Fibroblast of lung (primary cell): ENCODE results near the gene NAA80. TPM values are rescaled to one million over a fixed set of nuclear protein-coding genes. Genes with fewer than 3 reads are reported as not detected.

ENCODE experiments used
- DNase-seq, 2 donors: peaks; one replicate each; pipeline versions ENCODE4 v3.0.0 to v3.0.0-alpha.2; 2010; ENCODE audit warnings: low read depth in 2 of 2
- H2AFZ ChIP-seq: 2 replicates; pipeline ENCODE4 v1.5.1; 2012; ENCODE audit warnings: low read length, control low read depth, inconsistent platforms
- H3K27ac ChIP-seq: 2 replicates; pipeline ENCODE4 v1.5.1; 2011; ENCODE audit warnings: low read length, control low read depth; ENCODE audit not compliant: insufficient read depth
- H3K27me3 ChIP-seq: 2 replicates; pipeline ENCODE4 v1.5.1; 2011; ENCODE audit warnings: mild to moderate bottlenecking, low read length; ENCODE audit not compliant: control insufficient read depth, insufficient read depth
- H3K36me3 ChIP-seq: 2 replicates; pipeline ENCODE4 v1.5.1; 2011; ENCODE audit warnings: low read length; ENCODE audit not compliant: control insufficient read depth, insufficient read depth
- H3K4me1 ChIP-seq: 2 replicates; pipeline ENCODE4 v1.5.1; 2011; ENCODE audit warnings: low read length; ENCODE audit not compliant: control insufficient read depth, insufficient read depth; ENCODE audit errors: extremely low read depth
- H3K4me2 ChIP-seq: 2 replicates; pipeline ENCODE4 v1.5.1; 2011; ENCODE audit warnings: low read length, control low read depth; ENCODE audit not compliant: insufficient read depth; ENCODE audit errors: extremely low read depth
- H3K4me3 ChIP-seq, 4 experiments: fragments of 200-600 bp in 1 of 4; sonication (generic) in 1 of 4; replicated peaks in 1 of 4; 2 replicates each; pipeline ENCODE4 v1.5.1; 2011 to 2016; ENCODE audit warnings: low read length in 4 of 4, low read depth in 3 of 4, mild to moderate bottlenecking in 3 of 4, control low read depth in 2 of 4, inconsistent platforms in 1 of 4, mixed read lengths in 1 of 4; ENCODE audit not compliant: insufficient read depth in 1 of 4; ENCODE audit errors: control extremely low read depth in 1 of 4
- H3K79me2 ChIP-seq: 2 replicates; pipeline ENCODE4 v1.5.1; 2012; ENCODE audit warnings: mild to moderate bottlenecking, low read length, inconsistent platforms; ENCODE audit not compliant: control insufficient read depth, insufficient read depth
- H3K9ac ChIP-seq: 2 replicates; pipeline ENCODE4 v1.5.1; 2011; ENCODE audit warnings: mild to moderate bottlenecking, low read length, control low read depth; ENCODE audit not compliant: insufficient read depth
- H3K9me3 ChIP-seq: 2 replicates; pipeline ENCODE4 v1.5.1; 2012; ENCODE audit warnings: low read depth, low read length; ENCODE audit not compliant: control insufficient read depth, insufficient read depth
- H4K20me1 ChIP-seq: 2 replicates; pipeline ENCODE4 v1.5.1; 2011; ENCODE audit warnings: low read length; ENCODE audit not compliant: control insufficient read depth, insufficient read depth; ENCODE audit errors: extremely low read depth
- EZH2 ChIP-seq: IDR thresholded peaks from 2 replicates; pipeline ENCODE4 v1.5.1; 2012; ENCODE audit warnings: low read length, control low read depth, mild to moderate bottlenecking; ENCODE audit errors: missing control alignments
- polyA plus RNA-seq, 2 donors: library from polyadenylated mRNA; depleted of rRNA in 1 of 2; stranded (reverse) in 1 of 2; unstranded in 1 of 2; fragments of >200 nt; gene quantifications; 2 replicates each; pipeline ENCODE4 v1.2.1, GENCODE V29; 2011 to 2012; ENCODE audit warnings: missing spikeins in 1 of 2
- total RNA-seq: library from RNA; depleted of rRNA; stranded (reverse); fragments of >200 nt; gene quantifications from 2 replicates; pipeline ENCODE4 v1.2.1, GENCODE V29; 2014
- TF ChIP-seq, protein P1 (sequence below), 2 donors: IDR thresholded peaks in 1 of 2; conservative IDR thresholded peaks in 1 of 2; 1 replicate in 1 of 2; 2 replicates in 1 of 2; pipeline ENCODE4 v1.5.1; 2011 to 2012; ENCODE audit warnings: low read length in 2 of 2, control low read depth in 1 of 2, inconsistent platforms in 1 of 2, low read depth in 1 of 2, mild to moderate bottlenecking in 1 of 2

The NAA80 gene
- total and polyA plus RNA-seq, 2 donors (not counting 1 experiment from before 2014, with no cell fraction given), result 3.1 to 3.8 TPM

DNA sequence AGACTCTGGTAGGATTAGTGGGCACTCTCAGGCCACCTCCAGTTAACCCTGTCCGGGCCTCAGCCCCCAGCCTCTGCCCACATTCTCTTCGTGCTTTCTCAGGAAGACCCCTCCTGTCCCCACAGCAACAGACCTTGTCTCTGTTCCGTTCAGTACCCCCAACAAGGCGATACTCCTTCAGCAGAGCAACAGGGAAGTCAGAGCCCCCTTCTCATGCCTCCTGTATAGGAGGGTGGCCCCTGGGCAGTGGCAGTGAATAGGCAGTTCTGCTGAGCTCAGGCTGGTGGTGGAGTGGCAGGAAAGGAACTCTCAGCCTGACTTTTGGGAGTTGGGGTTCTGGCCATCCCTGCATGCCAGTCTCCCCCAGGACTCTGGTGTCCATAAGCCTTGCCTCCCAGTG, 29.7 kb downstream of the NAA80 start:
- H3K4me1 ChIP-seq, result peaks cover 57% of the 10 kb centered on the region
- peak overlapping the region; percentile 14 for H3K27ac ChIP-seq

DNA sequence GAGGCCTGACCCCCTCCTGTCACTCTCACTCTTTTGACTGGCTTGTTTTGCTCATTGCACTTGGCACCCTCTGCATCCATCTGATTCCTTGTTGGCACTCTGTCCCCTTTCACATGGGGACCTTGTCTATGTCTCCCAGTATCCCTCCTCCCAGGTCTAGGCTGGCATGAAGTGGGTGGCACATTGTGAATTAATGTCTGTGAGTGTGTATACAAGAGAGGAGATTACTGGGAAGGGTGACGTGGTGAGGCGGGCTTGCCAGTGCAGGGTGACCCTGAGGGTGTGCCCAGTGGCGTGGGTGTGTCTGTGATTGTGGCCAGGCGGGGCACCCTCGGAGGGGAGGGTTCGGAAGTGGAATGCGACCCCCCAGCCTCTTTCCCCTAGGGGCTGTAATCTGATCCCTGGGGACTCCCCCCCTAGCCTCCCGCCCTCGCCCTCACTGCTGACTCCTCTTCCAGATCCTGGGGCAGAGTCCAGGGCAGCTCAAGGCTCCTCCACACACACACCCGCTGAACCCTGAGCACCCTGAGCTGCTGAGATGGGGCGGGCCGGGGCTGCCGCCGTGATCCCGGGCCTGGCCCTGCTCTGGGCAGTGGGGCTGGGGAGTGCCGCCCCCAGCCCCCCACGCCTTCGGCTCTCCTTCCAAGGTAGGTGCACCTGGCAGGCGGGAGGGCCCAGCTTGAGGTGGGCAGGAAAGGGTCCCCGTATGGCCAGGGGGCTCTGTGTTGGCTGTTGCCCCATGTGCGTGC, 30.3 kb downstream of the NAA80 start, which contains the start of gene SEMA3B:
TSS of gene SEMA3B (plus strand) at position 445 of the 749 bp plus-strand sequence. CDS start at position 539, 94 bp downstream.
- Histone ChIP-seq H3K9me3 (no peaks in the 10 kb centered on the region), H3K4me2 (peak within 1 kb of the TSS; percentile 88), H3K36me3 (no peaks in the 10 kb centered on the region), H3K27me3 (no peaks in the 10 kb centered on the region), H3K79me2 (no peaks in the 10 kb centered on the region), H3K4me3 (peak within 1 kb of the TSS; percentile 46 to 64 (median 55)), H3K9ac (no peak within 1 kb of the TSS), H2AFZ (no peak within 1 kb of the TSS), H3K4me1 (peaks cover 63% of the 10 kb centered on the region), H4K20me1 (no peaks in the 10 kb centered on the region), H3K27ac (peak within 1 kb of the TSS; percentile 14)
- TF ChIP-seq EZH2, result no peak
- TF ChIP-seq, protein P1, sequence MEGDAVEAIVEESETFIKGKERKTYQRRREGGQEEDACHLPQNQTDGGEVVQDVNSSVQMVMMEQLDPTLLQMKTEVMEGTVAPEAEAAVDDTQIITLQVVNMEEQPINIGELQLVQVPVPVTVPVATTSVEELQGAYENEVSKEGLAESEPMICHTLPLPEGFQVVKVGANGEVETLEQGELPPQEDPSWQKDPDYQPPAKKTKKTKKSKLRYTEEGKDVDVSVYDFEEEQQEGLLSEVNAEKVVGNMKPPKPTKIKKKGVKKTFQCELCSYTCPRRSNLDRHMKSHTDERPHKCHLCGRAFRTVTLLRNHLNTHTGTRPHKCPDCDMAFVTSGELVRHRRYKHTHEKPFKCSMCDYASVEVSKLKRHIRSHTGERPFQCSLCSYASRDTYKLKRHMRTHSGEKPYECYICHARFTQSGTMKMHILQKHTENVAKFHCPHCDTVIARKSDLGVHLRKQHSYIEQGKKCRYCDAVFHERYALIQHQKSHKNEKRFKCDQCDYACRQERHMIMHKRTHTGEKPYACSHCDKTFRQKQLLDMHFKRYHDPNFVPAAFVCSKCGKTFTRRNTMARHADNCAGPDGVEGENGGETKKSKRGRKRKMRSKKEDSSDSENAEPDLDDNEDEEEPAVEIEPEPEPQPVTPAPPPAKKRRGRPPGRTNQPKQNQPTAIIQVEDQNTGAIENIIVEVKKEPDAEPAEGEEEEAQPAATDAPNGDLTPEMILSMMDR (conservative IDR thresholded peaks at IDR 0.05 in 1 of 2, IDR thresholded peaks at IDR 0.05 in 1 of 2; ENCODE audit: low read depth in 1 of 2, low read length in 2 of 2), result no peak
- peak; percentile 29 to 71 for DNase-seq

More for the DNA sequence above, 29.7 kb downstream of the NAA80 start:
- H3K4me3 ChIP-seq, result peak overlapping the region; percentile 29 to 64 (median 46)
- H3K9me3 ChIP-seq, result no peaks in the 10 kb centered on the region
- no peaks in the 10 kb centered on the region for H4K20me1 ChIP-seq
- H3K27me3 ChIP-seq, result no peaks in the 10 kb centered on the region
- no peak for DNase-seq
- H2AFZ ChIP-seq, result no peak overlapping the region
- H3K36me3 ChIP-seq, result no peaks in the 10 kb centered on the region
- TF ChIP-seq EZH2, result no peak
- TF ChIP-seq, protein P1 (conservative IDR thresholded peaks at IDR 0.05 in 1 of 2, IDR thresholded peaks at IDR 0.05 in 1 of 2; ENCODE audit: low read depth in 1 of 2, low read length in 2 of 2), result no peak
- H3K4me2 ChIP-seq, result peak overlapping the region; percentile 88
- no peak overlapping the region for H3K9ac ChIP-seq
- no peaks in the 10 kb centered on the region for H3K79me2 ChIP-seq

DNA sequence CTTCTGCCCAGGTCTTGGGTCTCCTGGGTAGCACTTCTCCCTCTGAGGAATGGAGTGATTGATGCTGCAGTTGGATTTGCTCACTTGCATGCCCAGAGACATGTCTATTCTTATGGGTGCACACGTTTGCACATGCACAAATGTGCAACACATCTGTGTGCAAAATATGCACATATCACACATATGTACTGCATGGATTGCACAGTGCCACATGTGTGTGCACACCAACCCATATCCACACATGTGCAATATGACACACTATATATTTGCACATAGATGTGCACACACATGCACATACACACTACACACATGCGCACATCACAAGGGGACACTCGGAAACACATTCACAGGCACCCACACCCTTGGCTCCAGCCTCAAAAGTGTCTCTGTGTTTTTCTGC, 30.9 kb downstream of the NAA80 start:
- no peak overlapping the region for H3K27ac ChIP-seq
- H3K9ac ChIP-seq, result no peak overlapping the region
- no peaks in the 10 kb centered on the region for H4K20me1 ChIP-seq
- no peaks in the 10 kb centered on the region for H3K36me3 ChIP-seq
- DNase-seq, result no peak
- peak overlapping the region; percentile 73 for H3K4me2 ChIP-seq
- H3K4me3 ChIP-seq, result peak overlapping the region in 2 of 4 experiments; percentile 57 to 64
- H2AFZ ChIP-seq, result no peak overlapping the region
- no peaks in the 10 kb centered on the region for H3K79me2 ChIP-seq
- peaks cover 64% of the 10 kb centered on the region for H3K4me1 ChIP-seq
- no peak for TF ChIP-seq EZH2
- TF ChIP-seq, protein P1 (conservative IDR thresholded peaks at IDR 0.05 in 1 of 2, IDR thresholded peaks at IDR 0.05 in 1 of 2; ENCODE audit: low read depth in 1 of 2, low read length in 2 of 2), result no peak
- H3K9me3 ChIP-seq, result no peaks in the 10 kb centered on the region
- H3K27me3 ChIP-seq, result no peaks in the 10 kb centered on the region
